GM18873 (cell line): Measurements from ENCODE around the gene MLPH.

Experiments
- ATAC-seq: cut with Tn5 transposase; IDR thresholded peaks from one replicate; pipeline ENCODE4 v1.9.1; 2021; ENCODE audit warnings: mild to moderate bottlenecking, moderate library complexity, moderate number of reproducible peaks; ENCODE audit not compliant: unreplicated experiment, low FRiP score

The MLPH gene

DNA sequence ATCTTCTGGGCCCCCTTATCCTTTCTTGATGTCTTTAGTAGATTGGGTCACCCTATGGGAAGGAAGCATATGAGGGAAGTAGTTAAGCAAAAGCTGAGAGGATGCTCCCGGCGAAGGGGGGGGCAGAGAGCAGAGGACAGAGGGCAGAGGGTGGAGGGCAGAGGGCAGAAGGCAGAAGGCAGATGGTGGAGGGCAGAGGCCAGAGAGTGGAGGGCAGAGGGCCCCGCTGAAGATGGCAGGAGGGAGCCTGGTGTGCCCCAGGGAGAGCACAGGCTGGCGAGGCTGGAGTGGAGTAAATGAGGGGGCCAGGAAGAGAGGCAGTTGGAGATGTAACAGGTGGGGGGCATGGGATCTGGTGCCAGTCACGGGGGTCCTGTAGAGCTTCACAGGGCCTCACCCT lies 7.0 kb downstream of the MLPH start:
- no peak for ATAC-seq

DNA sequence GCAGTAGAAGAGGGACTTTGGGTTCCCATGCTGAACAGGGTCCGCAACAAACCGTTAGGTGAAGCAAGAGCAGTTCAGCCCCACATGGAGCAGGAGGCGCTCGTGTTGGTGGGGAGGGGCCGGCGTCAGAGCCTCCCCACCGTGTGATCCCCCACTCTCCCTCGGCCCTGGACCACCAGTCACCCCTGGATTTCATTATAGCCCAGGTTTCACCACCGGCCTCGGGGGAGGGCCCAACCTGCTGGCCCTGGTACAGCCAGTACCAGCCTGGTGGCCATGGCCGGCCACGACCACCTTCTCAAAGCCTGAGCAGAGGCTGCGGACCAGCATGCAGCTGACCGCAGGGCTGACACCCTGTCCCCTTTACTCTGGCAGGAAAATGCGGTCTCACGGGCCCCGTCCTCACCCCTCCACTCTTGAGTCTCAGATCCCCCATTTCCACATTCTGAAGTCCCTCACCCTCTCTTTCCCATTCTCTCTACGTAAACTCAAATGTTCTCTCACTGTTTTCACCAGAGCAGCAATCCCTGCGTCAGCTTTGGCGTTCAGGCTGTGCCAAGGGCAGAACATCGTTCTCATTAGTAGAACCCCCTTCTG lies 8.6 kb downstream of the MLPH start:
- ATAC-seq = no peak

DNA sequence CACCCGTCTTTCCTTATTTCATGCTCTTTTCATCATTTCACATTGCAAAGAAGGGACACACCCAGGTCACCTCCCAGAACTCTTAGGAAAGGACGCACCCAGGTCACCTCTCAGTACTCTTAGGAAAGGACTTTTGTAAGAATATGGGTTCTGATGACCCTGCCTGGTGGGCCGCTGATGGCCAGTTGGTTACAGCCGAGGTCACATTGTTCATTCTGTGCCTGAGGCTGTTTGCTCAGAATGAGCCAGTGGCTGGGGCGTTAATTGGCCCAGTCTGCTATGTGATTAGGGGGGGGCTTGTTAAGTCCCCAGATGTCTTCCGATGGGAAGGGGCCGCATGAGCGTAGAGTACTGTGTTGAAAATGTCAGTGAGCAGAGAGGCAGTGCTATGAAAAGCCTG lies 9.4 kb downstream of the MLPH start:
- no peak for ATAC-seq

DNA sequence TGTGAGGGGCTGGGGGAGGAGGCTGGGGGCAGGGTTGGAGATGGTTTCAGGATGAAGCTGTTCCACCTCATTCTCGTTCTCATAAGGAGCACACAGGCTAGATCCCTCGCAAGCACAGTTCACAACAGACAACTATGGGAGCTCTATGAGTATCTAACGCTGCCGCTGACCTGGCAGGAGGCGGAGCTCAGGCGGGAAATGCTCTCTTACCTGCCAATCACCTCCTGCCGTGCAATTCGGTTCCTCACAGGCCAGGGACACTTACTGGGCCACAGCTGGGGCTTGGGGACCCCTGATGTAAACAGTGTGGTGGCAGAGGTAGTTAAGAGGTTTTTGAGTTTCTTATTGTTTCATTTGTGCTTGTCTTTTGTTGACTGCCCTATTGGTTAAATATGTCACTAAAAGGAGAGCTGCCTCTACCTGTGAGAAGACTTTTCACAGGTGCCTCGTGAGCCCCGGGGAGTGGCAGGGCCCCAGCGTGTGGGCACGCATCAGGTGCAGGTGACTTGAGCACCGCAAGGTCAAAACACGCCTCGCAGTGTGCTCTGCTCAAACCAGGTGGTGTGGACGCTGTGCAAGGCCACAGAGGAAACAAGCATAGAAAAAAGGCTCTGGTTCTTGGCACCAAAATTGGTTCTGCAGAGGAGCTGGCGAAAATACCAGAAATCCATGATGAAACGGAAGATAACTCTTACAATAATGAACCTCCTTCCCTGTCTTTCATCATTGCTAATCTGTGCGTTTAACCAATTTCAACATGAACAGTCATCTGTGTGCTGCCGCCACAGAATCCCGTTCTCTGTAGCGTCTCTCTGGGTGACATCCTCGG lies 10.2 kb downstream of the MLPH start:
- ATAC-seq = no peak

DNA sequence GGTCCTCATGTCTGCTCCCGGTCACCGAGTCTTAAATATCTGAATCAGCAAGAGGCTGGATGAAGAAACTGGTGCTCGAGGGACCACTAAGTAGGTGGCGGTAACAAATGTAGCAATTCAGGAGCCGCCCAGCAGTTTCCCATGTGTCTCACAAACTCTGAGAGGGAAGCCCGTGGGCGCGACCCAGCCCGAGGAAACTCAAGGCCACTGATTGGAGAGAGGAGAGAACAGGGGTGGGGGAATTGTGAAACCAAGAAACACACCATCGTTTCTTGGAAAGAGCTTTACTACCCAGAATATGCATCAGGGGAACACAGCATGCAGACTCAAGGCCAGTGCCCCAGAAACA lies 10.8 kb downstream of the MLPH start:
- no peak for ATAC-seq

DNA sequence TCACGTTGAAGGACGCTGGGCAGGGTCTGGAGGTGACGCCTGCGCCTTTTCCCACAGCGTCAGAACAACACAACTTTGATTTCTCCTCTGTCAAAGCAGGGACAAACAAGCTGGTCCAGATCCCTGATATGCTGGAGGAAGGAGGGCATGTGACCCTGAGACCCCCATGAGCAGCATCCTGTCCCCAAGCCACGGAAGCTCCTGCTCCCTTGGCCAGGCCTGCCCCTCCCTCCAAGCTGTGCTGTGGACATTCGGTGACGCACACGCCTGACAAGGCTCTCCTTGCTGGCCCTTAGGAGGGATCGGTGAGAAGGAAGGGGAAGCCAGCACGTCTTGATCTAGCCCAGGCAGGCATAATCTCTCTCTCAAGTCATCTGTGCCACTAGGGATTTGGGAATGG lies 11.3 kb downstream of the MLPH start:
- ATAC-seq = no peak

DNA sequence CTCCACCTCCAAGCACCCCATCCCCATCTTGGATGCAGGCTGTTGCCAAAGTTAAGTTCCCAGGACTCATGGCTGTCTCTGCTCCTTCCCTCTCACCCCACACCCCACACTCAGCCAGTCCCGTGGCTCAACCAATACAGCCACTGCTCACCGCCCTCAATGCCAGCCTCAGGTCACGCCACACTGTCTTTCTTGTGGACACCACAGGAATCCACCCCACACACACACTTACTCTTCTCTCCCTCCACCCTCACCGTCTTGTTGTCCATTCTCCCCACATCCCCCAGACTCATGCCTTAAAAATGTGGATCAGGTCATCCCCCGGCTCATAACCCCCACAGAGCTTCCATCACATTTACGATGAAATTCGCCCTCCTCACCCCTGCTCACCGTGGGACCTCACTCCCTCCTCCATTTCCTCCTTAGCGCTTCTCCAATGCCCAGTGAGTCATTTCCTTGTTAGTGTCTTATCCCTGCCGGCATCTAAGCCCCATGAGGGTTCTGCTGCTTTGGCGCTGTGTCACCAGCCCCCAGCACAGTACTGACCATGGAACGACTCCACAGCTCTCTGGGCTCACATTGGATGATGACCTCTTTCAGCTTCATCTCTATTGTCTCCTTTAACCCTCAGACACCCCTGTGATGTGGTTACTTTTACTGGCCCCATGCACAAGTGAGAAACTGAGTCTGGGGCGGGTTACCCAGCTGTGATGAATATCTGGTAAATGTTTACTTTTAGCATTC lies 13.8 kb downstream of the MLPH start:
- ATAC-seq = no peak

DNA sequence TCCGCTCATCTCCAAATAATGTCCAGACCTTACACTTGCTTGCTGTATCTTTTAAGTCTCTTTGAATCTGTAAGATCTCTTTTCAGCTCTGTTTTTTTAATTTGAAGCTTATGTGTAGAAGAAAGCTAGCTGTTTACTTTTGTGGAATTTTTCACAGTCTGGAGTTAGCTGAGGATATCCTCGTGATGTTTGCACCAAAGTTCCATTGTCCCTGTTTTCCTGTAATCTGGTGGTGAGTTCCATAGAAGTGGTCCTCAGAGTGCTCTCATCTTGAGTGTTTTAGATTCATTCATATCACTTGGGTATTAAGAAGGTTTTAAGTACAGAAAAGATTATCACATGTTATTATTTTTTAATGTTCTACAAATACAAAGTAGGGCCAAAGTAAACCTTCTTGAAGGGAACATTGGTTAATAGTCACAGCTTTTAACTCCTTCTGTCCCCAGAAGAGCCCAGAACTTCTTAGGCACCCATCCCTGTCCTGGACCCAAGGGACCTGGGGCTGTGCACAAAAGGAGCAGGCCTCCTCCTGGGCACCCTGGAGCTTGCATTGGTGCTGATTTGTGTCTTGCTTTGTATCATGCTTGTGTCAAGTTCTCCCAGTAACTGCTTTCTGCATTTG lies 15.0 kb downstream of the MLPH start:
- ATAC-seq = no peak

DNA sequence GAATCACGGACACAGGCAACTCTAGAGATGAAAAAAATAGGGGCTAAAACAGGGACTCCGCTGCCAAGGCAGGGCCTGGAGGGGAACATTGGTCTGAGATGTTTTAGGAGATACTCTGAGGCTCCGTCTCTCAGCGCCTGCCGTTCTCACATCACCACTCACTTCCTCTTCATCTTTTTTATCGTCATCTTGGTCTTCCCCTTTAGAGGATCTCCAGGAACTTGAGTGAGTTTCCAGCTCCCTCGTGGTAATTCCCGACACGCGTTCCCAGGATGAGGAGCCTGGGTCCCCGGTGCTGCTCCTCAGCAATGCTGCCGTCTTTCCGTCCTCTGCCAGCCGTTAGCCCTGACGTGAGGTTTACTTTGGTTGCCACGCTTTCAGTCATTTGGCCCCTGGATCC lies 16.1 kb downstream of the MLPH start:
- no peak for ATAC-seq

DNA sequence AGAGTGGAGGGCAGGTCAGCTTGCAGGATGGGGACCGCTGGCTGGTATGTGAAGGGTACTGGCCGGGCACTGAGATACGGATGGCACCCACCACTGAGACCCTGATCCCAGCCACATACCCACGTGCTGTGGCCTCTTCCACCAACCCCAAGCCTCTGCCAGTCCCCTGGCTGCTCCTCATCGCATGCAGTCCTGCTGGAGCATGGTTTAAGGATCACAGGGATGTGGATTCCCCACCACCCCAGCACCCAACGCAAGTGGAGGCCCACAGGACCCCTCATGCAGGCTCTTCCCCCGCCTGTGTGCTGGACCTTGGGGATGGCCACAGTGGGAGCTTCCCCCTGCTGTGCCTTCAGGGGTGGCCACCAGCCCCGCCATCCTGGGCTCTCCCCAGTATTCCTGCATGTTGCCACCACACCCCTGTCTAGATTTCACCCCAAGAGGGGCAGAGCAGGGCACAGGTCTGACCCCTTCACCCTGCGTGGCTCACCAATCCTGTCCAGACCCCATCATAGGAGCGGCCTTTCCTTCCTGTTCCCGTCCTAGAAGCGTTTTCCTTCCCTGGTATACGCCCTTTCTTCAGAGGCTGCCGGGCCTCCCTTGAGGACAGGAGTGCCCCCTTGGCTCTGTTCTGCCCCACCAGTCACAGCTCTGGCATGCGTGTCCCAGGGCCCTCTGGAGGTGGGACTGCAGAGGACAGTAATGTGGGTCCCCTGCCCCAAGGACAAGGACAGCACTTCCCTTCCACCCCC lies 18.3 kb downstream of the MLPH start:
- ATAC-seq = no peak

DNA sequence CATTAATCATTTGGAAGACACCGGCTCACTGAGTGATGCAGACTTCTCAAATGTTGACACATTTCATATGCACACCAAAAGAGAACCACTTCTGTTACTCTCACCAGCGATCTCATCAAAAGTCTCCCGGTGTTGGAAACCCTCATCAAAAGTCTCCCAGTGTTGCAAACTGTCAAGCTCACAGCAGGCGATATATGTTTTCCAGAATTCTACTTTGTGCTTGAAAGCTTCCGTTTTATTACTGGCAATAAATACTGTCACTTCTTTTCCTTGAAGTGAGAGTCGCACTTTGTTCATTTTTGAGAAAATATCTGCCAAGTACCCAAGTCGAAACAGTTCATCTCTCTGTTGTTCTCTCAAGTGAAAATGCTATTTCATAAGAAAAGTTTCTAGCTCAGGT lies 20.5 kb downstream of the MLPH start:
- ATAC-seq = no peak

DNA sequence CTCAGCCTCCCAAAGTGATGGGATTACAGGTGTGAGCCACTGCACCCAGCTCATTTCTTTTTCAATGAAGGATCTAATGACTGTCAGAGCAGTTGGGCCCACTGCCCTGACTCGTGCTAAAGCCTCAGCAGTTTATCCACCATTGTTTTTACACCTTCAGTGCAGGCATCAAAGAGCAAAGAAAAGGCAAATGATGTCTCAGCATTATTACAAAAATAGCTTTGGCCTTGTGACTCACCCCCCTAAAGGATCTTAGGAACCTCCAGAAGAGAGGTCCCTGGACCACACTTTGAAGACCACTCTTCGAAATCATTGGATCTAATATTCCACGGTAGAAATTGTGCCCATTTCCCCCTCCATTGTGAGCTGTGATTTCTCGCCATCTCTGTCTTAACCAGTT lies 21.3 kb downstream of the MLPH start:
- no peak for ATAC-seq

DNA sequence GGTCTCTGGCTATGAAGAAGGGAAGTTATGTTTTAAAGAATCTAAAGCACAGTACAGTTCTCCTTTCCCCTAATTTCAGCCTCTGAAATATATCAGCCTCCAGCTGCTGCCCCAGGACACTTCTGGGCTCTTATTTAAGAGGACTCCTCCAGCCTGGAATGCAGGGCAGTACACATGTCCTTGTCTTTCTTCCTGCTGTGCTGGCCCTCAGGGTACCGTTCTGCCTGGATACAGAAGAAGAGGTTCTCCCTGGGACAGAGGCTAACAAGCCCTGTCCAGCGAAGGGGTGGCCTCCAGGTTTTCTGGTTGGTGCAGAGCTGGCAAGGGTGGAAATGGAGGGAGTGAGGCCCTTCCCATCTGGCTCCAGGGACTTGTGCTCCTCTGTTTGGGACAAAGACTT lies 22.1 kb downstream of the MLPH start:
- no peak for ATAC-seq

DNA sequence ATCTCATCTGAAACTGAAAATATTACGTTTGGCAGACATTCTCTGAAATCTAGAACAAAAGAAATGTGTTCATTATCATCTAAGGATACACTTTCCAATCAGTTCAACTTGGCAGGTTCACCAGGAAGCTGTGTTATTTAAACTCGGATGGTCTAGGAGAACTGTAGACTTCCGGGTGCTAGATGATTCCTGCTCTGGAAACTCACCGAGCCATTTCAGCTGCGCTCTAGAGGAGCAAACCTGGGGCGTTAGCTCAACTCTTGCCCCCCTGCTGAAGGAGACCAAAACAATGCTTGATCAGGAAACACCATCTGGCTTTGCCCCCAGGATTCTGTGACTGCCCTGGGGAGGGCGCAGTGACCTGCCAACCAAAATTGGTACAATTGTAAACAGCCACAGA lies 22.9 kb downstream of the MLPH start:
- ATAC-seq = no peak

DNA sequence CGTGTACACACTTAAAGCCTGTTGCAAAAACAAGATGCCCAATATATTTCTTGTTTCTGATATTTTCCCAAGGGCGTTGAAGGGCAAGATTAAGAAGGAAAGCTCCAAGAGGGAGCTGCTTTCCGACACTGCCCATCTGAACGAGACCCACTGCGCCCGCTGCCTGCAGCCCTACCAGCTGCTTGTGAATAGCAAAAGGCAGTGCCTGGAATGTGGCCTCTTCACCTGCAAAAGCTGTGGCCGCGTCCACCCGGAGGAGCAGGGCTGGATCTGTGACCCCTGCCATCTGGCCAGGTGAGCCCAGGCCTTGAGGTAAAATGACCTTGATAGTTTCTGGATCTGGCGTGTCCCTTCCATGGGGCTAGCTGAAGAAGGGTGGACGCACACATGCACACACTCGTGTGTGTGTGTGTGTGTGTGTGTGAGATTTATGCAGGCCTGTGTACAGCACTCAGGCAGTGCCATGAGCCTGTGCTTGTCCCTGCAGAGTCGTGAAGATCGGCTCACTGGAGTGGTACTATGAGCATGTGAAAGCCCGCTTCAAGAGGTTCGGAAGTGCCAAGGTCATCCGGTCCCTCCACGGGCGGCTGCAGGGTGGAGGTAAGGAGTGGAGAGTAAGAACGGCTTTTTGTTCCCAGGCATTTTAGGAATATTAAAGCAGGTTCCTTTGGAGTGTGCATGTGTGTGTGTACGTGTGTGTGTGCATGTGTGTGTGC lies 23.6 kb downstream of the MLPH start:
- no peak for ATAC-seq

DNA sequence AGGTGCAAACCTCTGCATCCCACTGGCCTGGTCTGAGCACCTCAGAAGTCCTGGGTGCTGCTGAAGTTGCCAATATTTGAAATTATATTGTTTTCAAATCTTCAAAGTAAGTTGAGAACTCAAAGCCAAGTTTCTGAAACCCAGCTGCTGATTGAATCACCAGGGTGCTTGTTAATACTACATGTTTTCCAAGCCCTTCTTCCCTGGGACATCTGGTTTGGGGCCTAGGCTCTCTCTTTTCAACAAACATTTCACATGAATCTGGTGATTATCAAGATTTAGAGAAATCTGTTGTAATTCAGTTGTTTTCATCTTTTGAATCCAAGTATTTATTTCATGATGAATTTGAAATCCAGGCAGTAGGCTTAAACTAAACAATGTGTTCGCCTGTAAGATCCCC lies 24.4 kb downstream of the MLPH start:
- no peak for ATAC-seq

DNA sequence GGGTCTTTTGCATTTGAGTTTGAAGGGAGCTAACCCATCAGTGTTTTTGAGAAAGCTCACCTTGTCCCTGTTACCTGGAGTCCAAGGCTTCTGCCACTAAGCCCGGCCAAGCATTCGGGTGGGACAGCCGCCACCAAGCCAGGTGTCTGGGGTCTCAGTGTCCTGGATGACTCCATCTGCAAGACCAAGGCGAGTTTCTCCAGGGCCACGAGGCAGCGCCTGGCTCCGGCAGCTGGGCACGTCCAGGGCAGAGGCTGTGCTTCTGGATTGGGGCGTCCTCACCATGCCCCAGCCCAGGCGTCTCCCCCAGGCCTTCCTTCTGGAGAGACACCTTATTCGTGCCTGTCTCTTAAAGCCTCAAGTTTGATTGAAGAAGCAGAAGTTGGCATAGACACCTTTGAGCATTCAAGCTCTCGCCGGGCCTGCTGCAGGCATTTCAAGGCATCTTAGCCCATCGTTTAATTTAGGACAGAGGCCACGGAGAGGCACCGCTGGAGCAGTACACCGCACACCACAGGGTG lies 24.9 kb downstream of the MLPH start:
- no peak for ATAC-seq

DNA sequence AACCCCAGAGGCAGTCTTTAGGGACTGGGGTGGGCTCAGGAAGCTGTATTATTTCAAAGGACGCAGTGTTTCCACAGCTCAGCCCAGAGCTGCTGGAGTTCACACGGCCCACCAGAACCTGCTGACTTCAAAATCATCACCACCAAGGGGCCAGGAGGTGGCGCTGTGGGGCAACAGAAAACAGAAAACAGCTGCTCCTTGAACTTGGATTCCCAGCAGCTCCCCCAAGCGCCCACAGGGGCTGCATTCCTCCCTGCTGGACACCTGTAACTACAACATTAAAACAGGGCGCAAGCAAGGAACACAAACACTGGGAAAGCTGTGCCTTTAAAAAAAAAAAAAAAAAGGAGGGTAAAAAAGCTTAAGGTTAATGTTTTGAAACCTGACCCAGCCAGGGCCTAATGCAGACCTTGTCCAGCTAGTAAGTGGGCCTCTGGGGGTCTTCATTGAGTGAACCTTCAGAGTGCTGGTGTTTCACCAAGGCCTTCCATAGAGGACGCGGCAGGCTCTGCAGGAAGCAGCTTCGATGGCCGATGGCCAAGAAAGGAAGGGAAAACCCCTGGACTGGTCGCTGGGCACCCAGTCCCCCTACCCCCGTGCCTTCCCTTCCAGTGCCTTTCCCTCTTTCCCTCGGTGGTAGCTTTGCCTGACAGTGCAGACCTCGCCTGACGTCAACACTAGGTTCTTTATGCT lies 25.9 kb downstream of the MLPH start:
- ATAC-seq = no peak

DNA sequence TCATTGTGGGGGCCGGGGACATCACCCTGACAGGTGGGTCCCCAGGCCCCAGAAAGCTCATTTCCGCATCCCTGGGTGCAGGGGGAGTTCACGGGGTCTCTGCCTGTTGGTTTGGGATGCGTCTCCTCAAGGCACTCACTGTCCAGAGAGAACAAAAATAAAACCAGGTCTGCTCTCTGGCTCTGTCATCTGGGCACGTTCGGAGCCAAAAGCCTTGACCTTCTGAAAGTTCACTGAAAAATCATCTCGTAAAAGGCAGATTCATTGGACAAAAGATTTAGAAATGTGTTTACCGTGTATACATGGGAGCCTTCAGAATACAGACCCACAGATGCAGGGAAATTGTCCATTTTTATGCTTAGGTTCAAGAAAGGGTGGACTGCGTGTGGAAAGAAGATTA lies 26.6 kb downstream of the MLPH start:
- no peak for ATAC-seq
